Stimulated activated CD4-positive, alpha-beta T cell treated with anti-CD3 and anti-CD28 coated beads, Interleukin-2, amount 100 ng/mL, for 48 hours (primary cell): Measurements from ENCODE around the gene MCM3.

ENCODE experiments used
- DNase-seq, 2 donors: peaks; one replicate each; pipeline ENCODE4 v3.0.0-alpha.2; 2020

MCM3 gene

DNA sequence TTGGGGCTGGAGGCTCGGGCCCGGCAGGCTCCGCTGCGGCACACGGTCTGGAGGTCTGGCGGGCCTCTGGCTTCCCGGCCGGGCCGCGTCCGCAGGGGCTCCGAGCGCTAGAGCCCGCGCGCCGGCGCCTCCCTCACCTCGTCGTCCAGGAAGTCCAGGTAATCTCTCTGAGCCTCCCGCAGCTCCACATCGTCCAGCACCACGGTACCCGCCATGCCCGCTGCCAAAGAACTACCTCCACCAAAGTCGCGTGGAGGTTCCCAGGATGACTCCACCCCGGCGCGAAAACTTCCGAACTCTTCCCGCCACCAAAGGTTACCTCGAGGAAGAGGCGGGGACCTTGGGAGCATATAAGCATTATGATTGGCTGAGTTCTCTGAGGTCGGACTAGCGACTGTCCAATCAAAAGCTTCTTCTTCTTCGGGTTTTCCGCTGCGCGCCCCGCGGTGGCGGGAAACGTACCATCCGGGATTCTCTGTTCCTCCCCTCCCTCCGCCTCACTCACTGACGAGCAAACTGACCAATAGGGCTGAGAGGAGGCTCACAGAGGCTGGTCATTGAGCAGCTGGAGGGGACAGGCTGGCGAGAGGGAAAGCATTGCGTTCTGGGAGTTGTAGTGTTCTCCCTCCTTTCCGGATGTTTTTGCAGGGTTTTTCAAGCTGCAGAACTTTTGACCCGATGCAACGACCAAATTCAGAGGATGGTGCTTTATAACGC is at the start of gene MCM3:
Gene MCM3, minus strand, starts transcription at position 283 of the 717 bp plus-strand sequence. Its CDS starts 68 bp downstream, at position 215.
- DNase-seq = peak; percentile 86 to 87

GRCh38 chr6:52333840-52334200 is 49.3 kb upstream of the MCM3 start:
- no peak for DNase-seq

DNA sequence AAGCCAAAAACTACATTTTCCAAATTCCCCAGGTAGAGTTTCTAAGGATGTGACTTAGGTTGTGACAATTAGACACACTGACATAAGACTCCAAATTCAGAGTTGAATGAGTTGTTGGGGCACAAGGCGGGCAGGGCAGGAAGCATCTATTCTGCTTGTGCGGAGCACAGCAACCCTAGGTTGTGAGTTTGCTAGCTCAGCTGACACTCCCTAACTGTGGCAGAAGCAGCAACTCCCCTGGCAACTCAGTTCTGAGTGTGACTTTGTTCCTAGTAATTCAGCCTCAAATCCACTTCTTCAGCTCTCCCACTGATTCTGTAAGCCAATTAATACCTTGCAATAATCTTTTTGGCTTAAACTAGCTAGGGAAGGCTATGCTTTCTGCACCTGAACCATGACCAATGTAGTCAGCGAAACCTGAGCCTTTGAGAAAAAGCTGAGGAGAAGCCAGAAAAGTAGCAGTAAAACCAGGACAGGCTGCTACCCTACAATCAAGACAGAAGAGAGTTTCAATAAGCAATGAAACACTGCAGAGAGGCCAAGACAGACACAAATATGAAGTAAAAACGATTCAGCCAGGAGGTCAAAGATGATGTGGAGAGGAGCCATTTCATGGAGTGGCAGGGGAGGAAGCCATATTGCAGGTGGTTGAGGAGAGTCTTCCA is 47.4 kb upstream of the MCM3 start:
- no peak for DNase-seq

GRCh38 chr6:52330470-52330869 is 45.9 kb upstream of the MCM3 start:
- no peak for DNase-seq

GRCh38 chr6:52328729-52329128 is 44.2 kb upstream of the MCM3 start:
- no peak for DNase-seq

- no peak for DNase-seq
Observed at GRCh38 chr6:52328303-52328662, 43.7 kb upstream of the MCM3 start.

DNA sequence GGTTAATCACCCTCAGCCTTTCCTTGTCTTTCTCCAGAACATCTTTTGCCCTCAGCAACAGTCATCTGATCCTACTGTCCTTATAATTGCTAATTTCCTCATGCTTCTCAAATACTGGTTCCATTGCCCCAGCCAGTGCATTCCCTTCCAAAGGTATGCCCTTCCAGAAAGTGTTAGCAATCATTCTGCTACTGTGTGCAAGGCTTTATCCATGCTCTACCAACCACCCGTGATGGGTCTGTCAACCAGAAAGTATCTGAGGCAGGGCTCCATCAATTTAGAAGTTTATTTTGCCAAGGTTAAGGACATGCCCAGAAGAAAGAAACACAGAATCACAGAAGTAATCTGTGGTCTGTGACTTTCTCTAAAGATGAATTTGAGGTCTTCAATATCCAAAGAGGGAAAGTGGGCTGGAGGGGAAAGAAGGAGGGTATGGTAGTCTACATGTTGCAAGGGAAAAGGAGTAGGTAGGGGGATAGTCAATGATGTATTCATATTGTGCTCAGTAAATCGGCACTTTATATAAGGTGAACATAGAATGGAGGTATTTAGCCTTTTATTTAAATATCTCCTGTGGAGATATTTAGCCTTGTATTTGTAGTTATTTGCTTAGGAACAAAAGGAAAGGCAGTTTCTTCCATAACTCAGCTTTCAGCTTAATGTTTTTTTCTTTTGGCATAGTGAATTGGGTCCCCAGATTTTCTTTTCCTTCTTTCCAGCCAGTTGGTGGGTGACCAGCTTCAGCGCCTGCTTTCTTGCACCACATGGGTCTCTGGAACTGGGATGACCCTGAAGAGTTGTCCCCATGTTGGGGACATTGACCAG is 42.2 kb upstream of the MCM3 start:
- no peak for DNase-seq

- DNase-seq = no peak
Observed at GRCh38 chr6:52325695-52326471, 41.3 kb upstream of the MCM3 start.

GRCh38 chr6:52324189-52324588 is 39.6 kb upstream of the MCM3 start:
- DNase-seq = no peak

GRCh38 chr6:52317841-52318581 is 33.5 kb upstream of the MCM3 start:
- DNase-seq = no peak

DNA sequence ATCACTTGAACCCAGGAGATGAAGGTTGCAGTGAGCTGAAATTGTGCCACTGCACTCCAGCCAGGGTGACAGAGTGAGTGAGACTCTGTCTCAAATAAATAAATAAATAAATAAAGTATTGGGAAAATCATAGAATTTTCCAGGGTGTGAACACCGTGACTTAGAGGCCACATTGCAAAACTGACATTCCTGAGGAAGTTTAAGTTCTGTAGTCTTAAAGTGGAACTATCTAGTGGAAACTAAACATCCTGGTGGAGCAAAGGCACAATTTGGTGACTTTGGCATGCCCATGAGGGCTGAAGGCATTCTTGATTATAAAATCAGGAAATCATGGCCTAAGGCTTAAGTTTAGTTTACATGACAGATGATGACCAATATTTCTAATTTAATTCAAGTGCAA is 32.7 kb upstream of the MCM3 start:
- no peak for DNase-seq

DNA sequence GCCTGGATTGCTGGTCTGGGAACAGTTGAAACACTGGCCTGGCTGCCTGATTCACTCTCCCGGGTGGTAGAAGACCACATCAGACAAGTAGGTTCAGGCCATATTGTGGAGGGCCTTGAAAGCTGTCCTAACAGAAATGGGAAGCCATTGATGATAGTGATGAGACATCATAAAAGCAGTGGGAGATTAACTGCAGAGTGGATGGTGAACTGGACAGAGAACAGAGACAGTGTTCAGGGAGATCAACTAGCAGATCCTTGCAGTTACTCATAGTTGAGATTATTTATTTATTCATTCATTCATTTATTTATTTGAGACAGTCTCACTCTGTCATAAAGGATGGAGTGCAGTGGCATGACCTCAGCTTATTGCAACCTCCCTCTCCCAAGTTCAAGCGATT is 30.2 kb upstream of the MCM3 start:
- no peak for DNase-seq

- no peak for DNase-seq
Observed at GRCh38 chr6:52312461-52312860, 27.9 kb upstream of the MCM3 start.

DNA sequence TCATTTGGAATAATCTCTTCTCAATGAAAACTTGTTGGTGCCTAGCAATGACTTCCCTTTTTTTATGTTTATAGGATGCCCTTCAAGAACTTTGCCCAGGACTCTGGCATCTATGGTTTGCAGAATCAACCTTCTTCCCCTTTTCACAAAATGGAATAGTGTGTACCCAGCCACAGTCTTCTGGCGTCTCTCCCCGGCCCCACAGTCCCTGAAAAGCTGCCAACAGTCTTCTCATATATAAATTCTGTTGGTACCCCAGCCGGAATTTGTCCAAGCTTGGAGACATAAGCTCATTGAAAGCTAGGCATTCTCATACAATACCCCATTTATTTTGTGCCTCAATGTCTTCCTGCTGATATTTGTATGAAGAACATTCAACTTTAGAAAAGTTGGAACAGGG is 26.4 kb upstream of the MCM3 start:
- no peak for DNase-seq

DNA sequence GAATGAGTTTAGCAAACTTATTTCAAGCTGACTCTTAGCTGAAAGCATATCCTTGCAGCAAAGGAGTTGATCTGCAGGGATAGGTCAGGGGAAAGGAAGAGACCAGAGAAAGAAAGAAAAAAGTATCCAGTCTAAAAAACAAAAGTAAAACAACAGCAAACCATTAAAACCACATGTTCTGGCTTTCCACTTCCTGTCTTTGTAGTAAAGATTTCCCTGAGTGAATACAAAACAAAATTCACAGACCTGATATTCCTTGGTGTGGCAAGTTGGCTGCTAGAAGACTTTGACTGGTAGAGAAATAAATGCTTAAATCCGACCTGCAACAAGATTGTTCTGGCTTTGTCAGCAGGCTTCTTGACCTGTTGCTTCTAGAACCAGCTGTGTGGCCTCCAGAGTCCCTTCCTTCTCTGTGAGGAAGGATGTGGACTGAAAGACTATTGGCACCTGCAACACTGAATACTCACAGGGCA is 23.4 kb upstream of the MCM3 start:
- no peak for DNase-seq

GRCh38 chr6:52306972-52307870 is 22.7 kb upstream of the MCM3 start:
- no peak for DNase-seq

- no peak for DNase-seq
Observed at GRCh38 chr6:52305948-52306767, 21.6 kb upstream of the MCM3 start.

DNA sequence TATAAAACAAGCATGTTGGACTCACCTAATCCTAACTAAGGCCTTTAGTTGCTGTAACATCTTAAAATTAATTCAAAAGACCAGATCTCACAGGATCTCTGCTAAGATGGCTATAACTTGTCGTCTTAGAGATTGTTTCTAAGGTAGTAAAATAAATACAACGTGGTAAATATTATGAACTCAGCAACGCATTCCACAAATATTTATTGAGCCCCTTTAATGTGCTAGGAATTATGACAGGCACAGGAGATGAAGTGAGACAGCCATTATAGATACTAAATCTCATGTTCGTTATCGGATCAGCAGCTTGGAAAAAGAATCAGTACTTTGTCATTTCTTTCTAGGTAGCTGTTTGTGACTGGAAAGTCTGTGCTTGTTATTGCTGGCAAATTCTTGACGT is 20.9 kb upstream of the MCM3 start:
- DNase-seq = no peak

DNA sequence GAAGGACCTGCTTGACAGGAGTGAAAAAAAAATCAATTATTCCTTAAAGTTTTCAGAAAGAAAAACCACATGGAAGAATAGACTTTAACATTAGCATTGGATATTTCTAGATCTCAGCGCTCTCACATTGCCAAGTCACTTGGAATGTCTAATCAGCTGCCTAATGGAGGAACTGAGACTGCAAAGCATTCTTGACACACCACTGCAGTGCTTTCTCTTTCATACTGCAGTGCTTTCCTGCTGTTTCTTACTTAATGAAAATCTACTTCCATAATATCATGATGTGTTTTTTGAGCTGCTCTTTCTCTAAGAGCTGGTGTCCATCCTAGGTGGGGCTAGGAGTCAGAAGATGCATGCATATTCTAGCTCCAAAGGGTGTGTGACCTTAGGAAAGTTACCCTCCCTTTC is 20.4 kb upstream of the MCM3 start:
- no peak for DNase-seq

GRCh38 chr6:52303178-52303577 is 18.6 kb upstream of the MCM3 start:
- DNase-seq = no peak
